HG03439 (cell line): ENCODE data around the gene CRIM1.

ENCODE experiments used
- ATAC-seq: cut with Tn5 transposase; IDR thresholded peaks from one replicate; pipeline ENCODE4 v1.9.1; 2021; ENCODE audit warnings: mild to moderate bottlenecking, moderate library complexity; ENCODE audit not compliant: unreplicated experiment

Gene CRIM1

GRCh38 chr2:36541891-36542595, 186.5 kb downstream of the CRIM1 start:
- ATAC-seq = no peak

DNA sequence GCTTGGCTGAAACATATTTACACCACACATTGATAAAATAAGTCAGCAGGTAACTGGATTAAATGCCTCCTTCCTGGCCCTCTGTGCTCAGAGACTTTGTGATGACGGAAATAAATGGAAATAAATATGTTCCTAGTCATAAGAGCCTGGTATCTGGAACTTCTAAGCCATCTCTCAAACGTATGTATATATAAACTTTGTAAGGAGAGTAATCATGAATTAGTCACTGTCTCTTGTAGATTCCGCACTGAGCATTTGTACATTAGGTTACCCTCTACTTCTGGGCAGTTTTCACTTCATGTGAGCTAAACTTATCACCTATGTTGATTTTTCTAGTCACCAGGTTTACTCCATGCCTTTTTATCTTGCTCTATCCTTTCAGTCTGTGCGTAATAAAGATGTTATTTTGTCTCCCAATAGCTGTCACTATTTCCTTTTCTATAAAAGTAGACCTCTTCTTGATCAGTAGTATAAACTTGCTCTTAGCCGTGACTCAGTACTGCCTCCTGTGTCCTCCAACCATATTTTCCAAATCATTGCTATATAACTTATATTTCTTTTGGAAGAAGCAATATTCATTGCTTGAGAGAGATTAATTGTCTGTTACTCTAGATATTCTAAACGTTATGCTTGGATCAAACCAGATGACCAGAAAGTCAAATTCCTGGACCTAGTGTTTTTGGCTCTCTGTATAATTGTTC, 189.2 kb downstream of the CRIM1 start:
- ATAC-seq = no peak

- ATAC-seq = no peak
Measured at GRCh38 chr2:36545871-36546416, 190.4 kb downstream of the CRIM1 start.

DNA sequence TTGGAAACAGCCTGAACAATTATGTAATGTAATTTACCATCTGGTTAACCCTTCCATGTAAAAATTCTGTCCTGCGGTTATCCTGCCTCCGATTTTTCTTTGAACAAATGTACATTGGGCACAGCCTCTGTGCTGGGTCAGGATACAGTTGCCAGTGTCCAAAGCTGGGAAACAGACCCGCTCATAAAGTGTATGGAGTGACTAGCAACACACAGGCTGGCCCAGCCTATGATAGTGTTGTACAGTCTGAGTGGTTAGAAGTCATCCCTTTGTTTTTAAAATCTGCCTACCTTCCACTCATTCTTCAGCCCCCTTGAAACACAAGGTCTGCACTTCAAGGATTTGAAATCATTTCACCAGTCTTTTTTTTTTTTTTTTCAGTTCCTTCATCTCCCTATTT, 192.3 kb downstream of the CRIM1 start:
- ATAC-seq = no peak

DNA sequence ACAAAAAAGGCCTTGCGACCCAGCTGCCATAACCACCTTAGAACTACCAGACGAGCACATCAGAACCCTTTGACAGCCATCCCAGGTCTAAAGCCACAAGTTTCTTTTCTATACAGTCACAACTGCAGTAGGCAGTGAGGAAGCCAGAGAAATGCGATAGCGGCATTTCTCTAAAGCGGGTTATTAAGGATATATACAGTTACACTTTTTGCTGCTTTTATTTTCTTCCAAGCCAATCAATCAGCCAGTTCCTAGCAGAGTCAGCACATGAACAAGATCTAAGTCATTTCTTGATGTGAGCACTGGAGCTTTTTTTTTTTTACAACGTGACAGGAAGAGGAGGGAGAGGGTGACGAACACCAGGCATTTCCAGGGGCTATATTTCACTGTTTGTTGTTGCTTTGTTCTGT, 193.6 kb downstream of the CRIM1 start:
- no peak for ATAC-seq

DNA sequence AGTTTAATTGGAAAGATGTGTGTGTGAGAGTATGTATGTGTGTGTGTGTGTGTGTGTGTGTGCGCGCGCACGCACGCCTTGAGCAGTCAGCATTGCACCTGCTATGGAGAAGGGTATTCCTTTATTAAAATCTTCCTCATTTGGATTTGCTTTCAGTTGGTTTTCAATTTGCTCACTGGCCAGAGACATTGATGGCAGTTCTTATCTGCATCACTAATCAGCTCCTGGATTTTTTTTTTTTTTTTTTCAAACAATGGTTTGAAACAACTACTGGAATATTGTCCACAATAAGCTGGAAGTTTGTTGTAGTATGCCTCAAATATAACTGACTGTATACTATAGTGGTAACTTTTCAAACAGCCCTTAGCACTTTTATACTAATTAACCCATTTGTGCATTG, 194.4 kb downstream of the CRIM1 start:
- no peak for ATAC-seq

DNA sequence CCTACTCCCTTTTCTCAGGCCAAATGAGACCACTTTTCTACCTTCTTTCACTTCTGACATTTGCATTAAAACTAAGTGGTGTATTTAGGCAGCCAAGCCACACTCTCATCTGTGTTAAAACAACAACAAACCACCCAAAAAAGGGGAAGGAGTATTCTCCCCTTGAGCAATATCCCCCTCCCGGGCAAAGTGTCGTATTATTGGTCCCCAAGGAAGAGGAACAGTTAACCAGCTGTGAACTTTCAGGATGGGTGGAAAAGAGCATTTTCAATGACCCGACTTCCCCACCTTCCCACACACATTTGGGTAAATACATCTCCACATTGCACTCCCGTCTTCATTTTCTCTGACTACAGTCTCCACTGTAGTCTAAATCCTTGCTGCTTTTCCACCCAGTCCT, 198.1 kb downstream of the CRIM1 start:
- no peak for ATAC-seq

DNA sequence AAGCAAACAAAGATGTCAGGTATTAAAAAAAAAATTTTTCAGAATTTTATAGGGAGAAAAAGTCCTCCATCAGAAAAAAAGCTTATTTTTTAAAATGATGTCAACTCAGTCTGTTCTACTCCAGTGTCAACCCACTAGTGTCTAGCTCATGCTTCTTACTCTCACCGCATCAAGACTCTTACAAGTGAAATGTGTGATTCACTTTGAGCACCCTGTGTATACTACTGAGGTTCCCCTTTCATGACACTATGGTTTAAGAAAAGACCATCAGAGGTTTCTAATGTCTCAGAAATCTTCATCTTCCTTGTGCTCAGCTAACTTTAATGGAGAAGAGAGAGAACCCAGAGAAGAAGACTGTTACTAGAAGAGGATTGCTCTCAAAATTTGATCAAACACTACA, 199.0 kb downstream of the CRIM1 start:
- no peak for ATAC-seq

- no peak for ATAC-seq
Measured at GRCh38 chr2:36555789-36556188, 200.2 kb downstream of the CRIM1 start.

- no peak for ATAC-seq
Measured at GRCh38 chr2:36556842-36557241, 201.3 kb downstream of the CRIM1 start.

- no peak for ATAC-seq
Measured at GRCh38 chr2:36559221-36559942, 203.8 kb downstream of the CRIM1 start.

- ATAC-seq = no peak
Measured at GRCh38 chr2:36560726-36561125, 205.1 kb downstream of the CRIM1 start.

DNA sequence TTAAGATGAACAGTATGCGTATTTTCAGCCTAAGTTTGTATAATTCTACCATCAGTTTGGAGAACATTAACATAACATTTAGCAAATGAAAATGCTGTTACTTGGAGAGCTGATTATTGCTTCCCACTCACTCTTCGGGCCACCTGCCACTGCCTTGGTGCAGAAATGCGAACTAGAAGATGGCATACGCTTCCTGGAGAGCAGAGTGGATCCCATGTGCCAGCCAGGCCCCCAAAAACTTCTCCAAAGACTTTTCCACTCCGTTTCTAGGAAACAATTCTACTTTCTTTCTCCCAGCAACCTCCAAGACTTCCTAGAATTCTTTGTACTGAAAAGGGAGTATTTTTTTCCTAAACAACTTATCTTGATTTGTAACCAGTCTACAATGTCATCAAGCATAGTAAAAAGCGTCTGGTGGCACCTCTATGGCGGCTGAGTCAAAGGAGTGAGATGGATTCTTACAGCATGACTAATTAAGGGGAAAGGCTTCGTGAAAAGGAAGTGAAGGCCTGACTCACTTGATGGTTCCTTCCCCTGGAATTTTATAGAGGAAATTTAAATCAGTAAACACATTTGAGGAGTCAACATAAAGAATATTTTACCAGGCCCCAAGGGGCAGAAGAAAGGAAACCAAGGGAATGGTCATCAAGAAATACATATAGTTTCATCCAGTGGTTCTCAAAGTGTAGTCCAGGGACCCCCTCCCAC, 205.8 kb downstream of the CRIM1 start:
- no peak for ATAC-seq

- ATAC-seq = no peak
Measured at GRCh38 chr2:36562240-36562639, 206.7 kb downstream of the CRIM1 start.

GRCh38 chr2:36562973-36563532, 207.5 kb downstream of the CRIM1 start:
- ATAC-seq = no peak

DNA sequence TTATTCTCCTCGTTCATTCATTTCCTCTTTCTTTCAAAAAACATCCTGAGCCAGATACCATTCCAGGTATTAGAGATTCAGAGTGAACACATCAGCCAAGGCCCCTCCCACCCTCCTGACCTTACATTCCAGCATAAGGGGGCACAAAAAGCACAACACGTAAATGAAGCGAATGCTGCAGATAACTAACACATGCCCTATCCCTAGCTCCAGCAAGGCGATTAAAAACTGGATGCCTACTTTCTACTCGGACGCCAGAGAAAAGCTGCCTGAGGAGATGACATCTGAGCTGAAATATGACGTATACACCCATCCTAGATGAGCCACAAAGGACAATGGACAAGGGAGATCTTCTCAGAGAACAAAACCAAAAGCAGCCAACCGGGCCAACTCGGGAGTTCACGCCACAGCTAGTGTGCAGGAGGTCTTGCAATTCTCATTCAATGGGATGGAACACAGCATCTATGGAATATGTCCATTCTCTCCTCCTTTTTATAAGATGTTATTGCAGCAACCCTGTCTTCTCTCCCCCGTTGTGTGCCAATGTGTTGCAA, 208.9 kb downstream of the CRIM1 start:
- ATAC-seq = no peak

DNA sequence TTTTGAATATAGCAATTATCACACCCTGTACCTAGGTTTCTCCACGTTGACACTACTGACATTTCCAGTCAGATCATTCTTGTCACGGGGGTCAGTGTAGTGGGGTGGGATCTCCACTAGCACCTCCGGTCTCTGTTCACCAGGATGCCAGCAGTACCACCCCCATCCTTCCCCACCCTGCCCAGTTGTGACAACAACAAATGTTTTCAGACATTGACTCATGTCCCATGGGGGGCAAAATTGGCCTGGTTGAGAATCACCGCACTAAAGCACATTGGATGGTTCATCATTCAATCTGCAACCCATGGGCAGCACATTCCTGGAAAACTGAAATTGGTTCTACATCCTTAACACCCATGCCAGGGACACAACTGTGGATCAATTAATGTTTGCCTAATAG, 210.1 kb downstream of the CRIM1 start:
- no peak for ATAC-seq

GRCh38 chr2:36566887-36567286, 211.3 kb downstream of the CRIM1 start:
- ATAC-seq = no peak

GRCh38 chr2:36567711-36568408, 212.3 kb downstream of the CRIM1 start:
- no peak for ATAC-seq
